Esophagus squamous epithelium (tissue), 5 donors: ENCODE data around the gene PTPRQ. TPM values are rescaled to one million over a fixed set of nuclear protein-coding genes. Genes with fewer than 3 reads are reported as not detected.

Experiments
- DNase-seq: peaks from one replicate; lab custom pipeline; 2025; lab: John Stamatoyannopoulos, UW
- H3K27ac ChIP-seq, 4 donors: fragments of 200-600 bp; sonication (generic); one replicate each; pipeline ENCODE4 v1.5.1; 2016 to 2019; ENCODE audit warnings: mild to moderate bottlenecking in 1 of 4
- H3K27me3 ChIP-seq, 4 donors: fragments of 200-600 bp; sonication (generic); 1 replicate in 3 of 4; 2 replicates in 1 of 4; pipeline versions ENCODE4 v1.5.1 to v1.6.0; 2017 to 2021; ENCODE audit warnings: antibody characterized with exemption in 1 of 4
- H3K36me3 ChIP-seq, 3 donors: fragments of 200-600 bp; sonication (generic); one replicate each; pipeline ENCODE4 v1.5.1; 2016 to 2019
- H3K4me1 ChIP-seq, 3 donors: fragments of 200-600 bp; sonication (generic); one replicate each; pipeline ENCODE4 v1.5.1; 2017 to 2019
- H3K4me3 ChIP-seq, 4 donors: fragments of 200-600 bp; sonication (generic); 1 replicate in 3 of 4; 2 replicates in 1 of 4; pipeline ENCODE4 v1.5.1; 2016 to 2019; ENCODE audit warnings: mild to moderate bottlenecking in 2 of 4, moderate library complexity in 1 of 4
- H3K9me3 ChIP-seq, 3 donors: fragments of 200-600 bp; sonication (generic); one replicate each; pipeline ENCODE4 v1.5.1; 2016 to 2019
- CTCF ChIP-seq, 6 experiments: fragments of 450-650 bp in 4 of 6; fragments of 200-600 bp in 2 of 6; sonication (generic) in 2 of 6; IDR thresholded peaks; one replicate each; pipeline ENCODE4 v1.5.1; 2016 to 2019; ENCODE audit warnings: antibody characterized with exemption in 6 of 6, mild to moderate bottlenecking in 4 of 6, moderate library complexity in 4 of 6
- POLR2A ChIP-seq, 4 donors: fragments of 450-650 bp; IDR thresholded peaks; one replicate each; pipeline ENCODE4 v1.6.1; 2017; ENCODE audit warnings: antibody characterized with exemption in 4 of 4, mild to moderate bottlenecking in 4 of 4, moderate library complexity in 3 of 4
- WGBS, 2 donors: methylation state at CpG; one replicate each; pipeline ENCODE4 v1.1.5; 2018; 5-methylcytosine and 5-hydroxymethylcytosine counted together
- intact Hi-C: fragments of 100-400 bp; cut with DNase I; formaldehyde crosslinking; loops from one replicate; pipeline ENCODE4 v1.15.0; 2022
- total RNA-seq, 4 donors: library from RNA; depleted of rRNA; stranded (reverse); fragments of >200 nt; gene quantifications; one replicate each; pipeline ENCODE4 v1.1.0, GENCODE V29; 2016
- donor health status: DM: yes; HTN: yes; CAD: no.

The PTPRQ gene
- total RNA-seq, 4 donors from 2014 or later, result 0.19 to 0.44 (median 0.31) TPM; not detected in 1

- no peak for DNase-seq
- Histone ChIP-seq H3K27me3 (peaks cover 0 to 48% (median 2%) of the 10 kb centered on the region in 4 donors), H3K9me3 (no peaks in the 10 kb centered on the region), H3K27ac (no peak overlapping the region), H3K36me3 (no peaks in the 10 kb centered on the region), H3K4me3 (no peak overlapping the region), H3K4me1 (peaks cover 0 to 9% (median 0%) of the 10 kb centered on the region in 3 donors)
- TF ChIP-seq CTCF (IDR thresholded peaks at IDR 0.05) (peak in 1 of 6 experiments; percentile 22), POLR2A (IDR thresholded peaks at IDR 0.05) (no peak)
- 59 to 63% methylated on average over 20 of the region's 20 CpGs for WGBS, 2 donors
- intact Hi-C loops, result no loop called here
Observed at GRCh38 chr12:80709811-80710726, 266.0 kb downstream of the PTPRQ start.

- intact Hi-C loops, result no loop called here
- Histone ChIP-seq H3K27me3 (peaks cover 0 to 57% (median 2%) of the 10 kb centered on the region in 4 donors), H3K4me1 (peaks cover 0 to 9% (median 0%) of the 10 kb centered on the region in 3 donors), H3K27ac (no peak overlapping the region), H3K36me3 (no peaks in the 10 kb centered on the region), H3K9me3 (no peaks in the 10 kb centered on the region), H3K4me3 (no peak overlapping the region)
- no peak for TF ChIP-seq CTCF (IDR thresholded peaks at IDR 0.05)
- TF ChIP-seq POLR2A (IDR thresholded peaks at IDR 0.05), result no peak
- 69 to 82% methylated on average over 1 of the region's 1 CpG for WGBS, 2 donors
- DNase-seq, result no peak
Observed at GRCh38 chr12:80710727-80711449, 266.9 kb downstream of the PTPRQ start.

GRCh38 chr12:80711866-80712265 is 267.8 kb downstream of the PTPRQ start:
- Histone ChIP-seq H3K4me3 (no peak overlapping the region), H3K36me3 (no peaks in the 10 kb centered on the region), H3K27ac (no peak overlapping the region), H3K9me3 (no peaks in the 10 kb centered on the region), H3K4me1 (peaks cover 0 to 9% (median 0%) of the 10 kb centered on the region in 3 donors), H3K27me3 (peaks cover 0 to 66% (median 2%) of the 10 kb centered on the region in 4 donors)
- WGBS, 2 donors, result 35 to 52% methylated on average over 1 of the region's 1 CpG
- TF ChIP-seq POLR2A (IDR thresholded peaks at IDR 0.05) (no peak), CTCF (IDR thresholded peaks at IDR 0.05) (no peak)
- intact Hi-C loops, result no loop called here
- DNase-seq, result no peak

- no peak for DNase-seq
- Histone ChIP-seq H3K27ac (no peak overlapping the region), H3K4me3 (no peak overlapping the region), H3K36me3 (no peaks in the 10 kb centered on the region), H3K27me3 (peaks cover 0 to 69% (median 2%) of the 10 kb centered on the region in 4 donors), H3K9me3 (no peaks in the 10 kb centered on the region), H3K4me1 (peaks cover 0 to 9% (median 0%) of the 10 kb centered on the region in 3 donors)
- TF ChIP-seq POLR2A (IDR thresholded peaks at IDR 0.05) (no peak), CTCF (IDR thresholded peaks at IDR 0.05) (no peak)
- intact Hi-C loops, result no loop called here
Observed at GRCh38 chr12:80712866-80713265, 268.8 kb downstream of the PTPRQ start.

GRCh38 chr12:80713419-80713818 is 269.4 kb downstream of the PTPRQ start:
- peaks cover 0 to 66% (median 2%) of the 10 kb centered on the region in 4 donors for H3K27me3 ChIP-seq

More at GRCh38 chr12:80713419-80713818, 269.4 kb downstream of the PTPRQ start:
- TF ChIP-seq CTCF (IDR thresholded peaks at IDR 0.05), result no peak
- TF ChIP-seq POLR2A (IDR thresholded peaks at IDR 0.05), result no peak
- Histone ChIP-seq H3K4me1 (peaks cover 0 to 4% (median 0%) of the 10 kb centered on the region in 3 donors), H3K27ac (no peak overlapping the region), H3K4me3 (no peak overlapping the region), H3K9me3 (no peaks in the 10 kb centered on the region), H3K36me3 (no peaks in the 10 kb centered on the region)
- WGBS, 2 donors, result 79 to 80% methylated on average over 4 of the region's 4 CpGs
- DNase-seq, result no peak
- intact Hi-C loops, result no loop called here
